CD4-positive, alpha-beta T cell (primary cell): ENCODE data around the gene ZNF280A. TPM values are rescaled to one million over a fixed set of nuclear protein-coding genes. Genes with fewer than 3 reads are reported as not detected.

ENCODE experiments used
- ATAC-seq: fragments of 200-7000 bp; cut with Tn5 transposase; one replicate; pipeline ENCODE4 v1.10.0; 2022; ENCODE audit warnings: mild to moderate bottlenecking; ENCODE audit not compliant: poor library complexity
- CTCF ChIA-PET: fragments of 350-600 bp; sonication (Branson Sonifier 250); formaldehyde crosslinking; loops from one replicate; lab custom pipeline; 2021; ENCODE audit warnings: antibody characterized with exemption, inconsistent platforms; lab: Charles Lee
- POLR2A ChIA-PET: fragments of 350-600 bp; sonication (Branson Sonifier 250); formaldehyde crosslinking; loops from one replicate; lab custom pipeline; 2021; ENCODE audit warnings: antibody characterized with exemption, inconsistent platforms; lab: Charles Lee
- DNase-seq, 14 experiments: peaks; one replicate each; pipeline ENCODE4 v3.0.0-alpha.2; 2013 to 2020; ENCODE audit warnings: mixed read lengths in 2 of 14
- H3K27ac ChIP-seq, 2 donors: one replicate each; pipeline versions ENCODE4 v1.5.1 to v1.7.0; 2013; ENCODE audit warnings: low read length in 2 of 2, low read depth in 1 of 2, mild to moderate bottlenecking in 1 of 2
- H3K27me3 ChIP-seq, 2 experiments: 1 replicate in 1 of 2; 2 replicates in 1 of 2; pipeline versions ENCODE4 v1.6.1 to v1.7.0; 2013; ENCODE audit warnings: low read length in 2 of 2, control low read depth in 1 of 2, mild to moderate bottlenecking in 1 of 2, moderate library complexity in 1 of 2; ENCODE audit not compliant: insufficient read depth in 2 of 2, control insufficient read depth in 1 of 2
- H3K36me3 ChIP-seq: one replicate; pipeline ENCODE4 v1.6.1; 2013; ENCODE audit warnings: low read length, control low read depth; ENCODE audit not compliant: insufficient read depth
- H3K4me1 ChIP-seq: one replicate; pipeline ENCODE4 v1.6.1; 2013; ENCODE audit warnings: low read length, control low read depth; ENCODE audit not compliant: insufficient read depth
- H3K4me3 ChIP-seq: one replicate; pipeline ENCODE4 v1.5.1; 2013; ENCODE audit warnings: mild to moderate bottlenecking, low read length, moderate library complexity
- H3K9me3 ChIP-seq, 2 experiments: 1 replicate in 1 of 2; 2 replicates in 1 of 2; pipeline versions ENCODE4 v1.6.1 to v1.7.0; 2013; ENCODE audit warnings: low read length in 2 of 2, mild to moderate bottlenecking in 2 of 2, control low read depth in 1 of 2, moderate library complexity in 1 of 2; ENCODE audit not compliant: control insufficient read depth in 1 of 2, insufficient read depth in 1 of 2
- H3K27ac Mint-ChIP-seq: one replicate; pipeline ENCODE4 v1.8.0; 2020; ENCODE audit warnings: mixed read lengths
- H3K27me3 Mint-ChIP-seq: one replicate; pipeline ENCODE4 v1.8.0; 2021; ENCODE audit warnings: mixed read lengths
- H3K36me3 Mint-ChIP-seq: one replicate; pipeline ENCODE4 v1.8.0; 2021; ENCODE audit warnings: low read depth, mixed read lengths
- H3K4me1 Mint-ChIP-seq: one replicate; pipeline ENCODE4 v1.8.0; 2021; ENCODE audit warnings: low read depth, mixed read lengths
- H3K4me3 Mint-ChIP-seq: one replicate; pipeline ENCODE4 v1.8.0; 2020; ENCODE audit warnings: mild to moderate bottlenecking, mixed read lengths
- H3K9me3 Mint-ChIP-seq: one replicate; pipeline ENCODE4 v1.8.0; 2020; ENCODE audit warnings: mixed read lengths
- CTCF ChIP-seq: fragments of 200-600 bp; IDR thresholded peaks from one replicate; pipeline ENCODE4 v1.8.0; 2022; ENCODE audit warnings: antibody characterized with exemption, mild to moderate bottlenecking
- intact Hi-C, 2 experiments: fragments of 100-400 bp; cut with DNase I in 1 of 2; cut with micrococcal nuclease in 1 of 2; formaldehyde crosslinking; loops; one replicate each; pipeline versions ENCODE4 v1.15.1 to v1.9.0; 2023 to 2025; cut with DNase I, micrococcal nuclease
- total RNA-seq, 174 experiments: library from RNA in 2 of 174; stranded (reverse) in 2 of 174; gene quantifications; one replicate each; pipeline ENCODE4 v1.2.3 and lab custom pipeline; 2021 to 2026

The ZNF280A gene
- total RNA-seq, 2 experiments from 2014 or later, result not detected

- ATAC-seq (no peak), DNase-seq (no peak)
- ChIA-PET POLR2A (no interaction called here), CTCF (interaction anchor here (0.8 kb wide), 1 partner anchor 14 kb away, joined by 3 read pairs; the partner anchor contains the start of gene PRAME)
- Histone ChIP-seq H3K4me3 (no peak overlapping the region), H3K36me3 (no peaks in the 10 kb centered on the region), H3K27ac (no peak overlapping the region), H3K27me3 (no peaks in the 10 kb centered on the region), H3K9me3 (no peaks in the 10 kb centered on the region), H3K4me1 (no peaks in the 10 kb centered on the region)
- no peak overlapping the region for H3K4me3 Mint-ChIP-seq
- H3K9me3 Mint-ChIP-seq, result no peaks in the 10 kb centered on the region
- H3K4me1 Mint-ChIP-seq, result no peaks in the 10 kb centered on the region
- H3K27me3 Mint-ChIP-seq, result peaks cover 3% of the 10 kb centered on the region
- intact Hi-C loops, result no loop called here
- no peaks in the 10 kb centered on the region for H3K36me3 Mint-ChIP-seq
- no peak overlapping the region for H3K27ac Mint-ChIP-seq
- TF ChIP-seq CTCF, result no peak
Observed at GRCh38 chr22:22545084-22545483, 25.0 kb upstream of the ZNF280A start.

- intact Hi-C loops, result no loop called here
- H3K4me3 Mint-ChIP-seq, result no peak overlapping the region
Observed at GRCh38 chr22:22538226-22538989, 18.3 kb upstream of the ZNF280A start.

GRCh38 chr22:22536916-22537315 is 16.8 kb upstream of the ZNF280A start:
- Mint-ChIP-seq H3K27me3 (peaks cover 12% of the 10 kb centered on the region), H3K27ac (no peak overlapping the region), H3K4me1 (no peaks in the 10 kb centered on the region), H3K9me3 (no peaks in the 10 kb centered on the region), H3K36me3 (no peaks in the 10 kb centered on the region), H3K4me3 (no peak overlapping the region)
- H3K27me3 ChIP-seq, result no peaks in the 10 kb centered on the region
- POLR2A ChIA-PET, result no interaction called here
- no peak for DNase-seq
- intact Hi-C loops, result no loop called here
- no peaks in the 10 kb centered on the region for H3K36me3 ChIP-seq
- H3K4me3 ChIP-seq, result no peak overlapping the region
- ATAC-seq, result no peak
- H3K27ac ChIP-seq, result no peak overlapping the region
- no peaks in the 10 kb centered on the region for H3K4me1 ChIP-seq
- CTCF ChIA-PET, result no interaction called here
- no peaks in the 10 kb centered on the region for H3K9me3 ChIP-seq
- TF ChIP-seq CTCF, result no peak

More at GRCh38 chr22:22538226-22538989, 18.3 kb upstream of the ZNF280A start:
- no peak overlapping the region for H3K27ac Mint-ChIP-seq
- DNase-seq, result no peak
- no peak for TF ChIP-seq CTCF
- Histone ChIP-seq H3K4me3 (no peak overlapping the region), H3K4me1 (no peaks in the 10 kb centered on the region), H3K9me3 (no peaks in the 10 kb centered on the region), H3K27me3 (no peaks in the 10 kb centered on the region), H3K27ac (no peak overlapping the region), H3K36me3 (no peaks in the 10 kb centered on the region)
- no peaks in the 10 kb centered on the region for H3K9me3 Mint-ChIP-seq
- no peaks in the 10 kb centered on the region for H3K4me1 Mint-ChIP-seq
- peaks cover 12% of the 10 kb centered on the region for H3K27me3 Mint-ChIP-seq
- ChIA-PET CTCF (no interaction called here), POLR2A (no interaction called here)
- no peaks in the 10 kb centered on the region for H3K36me3 Mint-ChIP-seq
- no peak for ATAC-seq
